H9 (cell line): ENCODE data around the gene CLRN1. TPM values are rescaled to one million over a fixed set of nuclear protein-coding genes. Genes with fewer than 3 reads are reported as not detected.

Experiments used
- DNase-seq: peaks from one replicate; pipeline ENCODE4 v3.0.0-alpha.2; 2017
- H2AFZ ChIP-seq: one replicate; pipeline ENCODE4 v1.6.1; 2013; ENCODE audit warnings: mild to moderate bottlenecking, low read length, control low read depth, moderate library complexity
- H2AK5ac ChIP-seq: 2 replicates; pipeline ENCODE4 v1.6.1; 2013; ENCODE audit warnings: low read length, control low read depth, mixed read lengths; ENCODE audit not compliant: insufficient read length
- H2BK120ac ChIP-seq: one replicate; pipeline ENCODE4 v1.6.1; 2013; ENCODE audit warnings: low read depth, mild to moderate bottlenecking, low read length, control low read depth, inconsistent platforms; ENCODE audit not compliant: poor library complexity, severe bottlenecking
- H2BK12ac ChIP-seq: 2 replicates; pipeline ENCODE4 v1.6.1; 2013; ENCODE audit warnings: low read length, control low read depth, mixed read lengths, low read depth; ENCODE audit not compliant: insufficient read length
- H2BK15ac ChIP-seq: 2 replicates; pipeline ENCODE4 v1.6.1; 2013; ENCODE audit warnings: low read depth, low read length, control low read depth
- H2BK20ac ChIP-seq: one replicate; pipeline ENCODE4 v1.6.1; 2013; ENCODE audit warnings: low read depth, mild to moderate bottlenecking, low read length, control low read depth, inconsistent platforms; ENCODE audit not compliant: poor library complexity, severe bottlenecking
- H2BK5ac ChIP-seq: 2 replicates; pipeline ENCODE4 v1.6.1; 2013; ENCODE audit warnings: low read length, control low read depth, mixed read lengths; ENCODE audit not compliant: insufficient read length
- H3K14ac ChIP-seq: 2 replicates; pipeline ENCODE4 v1.6.1; 2013; ENCODE audit warnings: low read length, control low read depth; ENCODE audit not compliant: insufficient read depth
- H3K18ac ChIP-seq: 2 replicates; pipeline ENCODE4 v1.6.1; 2013; ENCODE audit warnings: low read depth, mild to moderate bottlenecking, mixed read lengths, low read length, control low read depth; ENCODE audit not compliant: insufficient read length
- H3K23ac ChIP-seq: 2 replicates; pipeline ENCODE4 v1.6.1; 2013; ENCODE audit warnings: low read length, control low read depth, mixed read lengths, low read depth; ENCODE audit not compliant: insufficient read length
- H3K23me2 ChIP-seq: 2 replicates; pipeline ENCODE4 v1.6.1; 2013; ENCODE audit warnings: low read depth, mild to moderate bottlenecking, mixed read lengths, low read length, control low read depth; ENCODE audit not compliant: insufficient read length, poor library complexity, severe bottlenecking
- H3K27ac ChIP-seq: 2 replicates; pipeline ENCODE4 v1.5.1; 2013; ENCODE audit warnings: low read length, control low read depth, mixed read lengths, low read depth; ENCODE audit not compliant: insufficient read length
- H3K27me3 ChIP-seq: 2 replicates; pipeline ENCODE4 v1.6.1; 2013; ENCODE audit warnings: low read length, control low read depth, inconsistent platforms; ENCODE audit not compliant: insufficient read depth
- H3K4ac ChIP-seq: 2 replicates; pipeline ENCODE4 v1.6.1; 2013; ENCODE audit warnings: low read depth, mild to moderate bottlenecking, control low read depth, inconsistent platforms, low read length, moderate library complexity
- H3K4me1 ChIP-seq: 2 replicates; pipeline ENCODE4 v1.6.1; 2013; ENCODE audit warnings: low read length, control low read depth, inconsistent platforms; ENCODE audit not compliant: insufficient read depth
- H3K4me2 ChIP-seq: 2 replicates; pipeline ENCODE4 v1.6.1; 2013; ENCODE audit warnings: low read length, control low read depth, mixed read lengths; ENCODE audit not compliant: insufficient read length, insufficient read depth
- H3K56ac ChIP-seq: 2 replicates; pipeline ENCODE4 v1.6.1; 2013; ENCODE audit warnings: low read depth, mild to moderate bottlenecking, mixed read lengths, low read length, control low read depth; ENCODE audit not compliant: insufficient read length
- H3K79me1 ChIP-seq: 2 replicates; pipeline ENCODE4 v1.6.1; 2013; ENCODE audit warnings: low read depth, mild to moderate bottlenecking, moderate library complexity, low read length, control low read depth, inconsistent platforms; ENCODE audit not compliant: insufficient read depth, poor library complexity, severe bottlenecking
- H3K79me2 ChIP-seq: 2 replicates; pipeline ENCODE4 v1.6.1; 2013; ENCODE audit warnings: low read length, control low read depth, inconsistent platforms; ENCODE audit not compliant: insufficient read depth
- H3K9ac ChIP-seq: 2 replicates; pipeline ENCODE4 v1.6.1; 2013; ENCODE audit warnings: low read length, control low read depth, mixed read lengths; ENCODE audit not compliant: insufficient read length; ENCODE audit errors: extremely low read depth
- H3K9me3 ChIP-seq: one replicate; pipeline ENCODE4 v1.6.1; 2013; ENCODE audit warnings: low read depth, low read length, inconsistent platforms; ENCODE audit not compliant: control insufficient read depth
- H3T11ph ChIP-seq: one replicate; pipeline ENCODE4 v1.6.1; 2013; ENCODE audit warnings: mild to moderate bottlenecking, low read length, control low read depth, inconsistent platforms
- H4K20me1 ChIP-seq: one replicate; pipeline ENCODE4 v1.6.1; 2013; ENCODE audit not compliant: control insufficient read depth, insufficient read length, insufficient read depth
- H4K5ac ChIP-seq: 2 replicates; pipeline ENCODE4 v1.6.1; 2013; ENCODE audit warnings: low read depth, mild to moderate bottlenecking, mixed read lengths, low read length, control low read depth; ENCODE audit not compliant: insufficient read length
- H4K8ac ChIP-seq: replicated peaks from 2 replicates; pipeline ENCODE4 v1.6.1; 2013; ENCODE audit warnings: low read length, control low read depth, mixed read lengths, low read depth; ENCODE audit not compliant: insufficient read length
- H4K91ac ChIP-seq: 2 replicates; pipeline ENCODE4 v1.6.1; 2013; ENCODE audit warnings: low read depth, mild to moderate bottlenecking, moderate library complexity, mixed read lengths, low read length, control low read depth; ENCODE audit not compliant: insufficient read length
- H3K27ac Mint-ChIP-seq, 3 experiments: 2 replicates in 2 of 3; 3 replicates in 1 of 3; pipeline ENCODE4 v1.8.0; 2020 to 2021; ENCODE audit warnings: mixed read lengths in 3 of 3, mild to moderate bottlenecking in 1 of 3, moderate library complexity in 1 of 3
- H3K27me3 Mint-ChIP-seq: 2 replicates; pipeline ENCODE4 v1.8.0; 2021; ENCODE audit warnings: low read depth, mild to moderate bottlenecking, moderate library complexity, mixed read lengths
- H3K36me3 Mint-ChIP-seq, 3 experiments: 2 replicates in 2 of 3; 3 replicates in 1 of 3; pipeline ENCODE4 v1.8.0; 2020 to 2021; ENCODE audit warnings: low read depth in 3 of 3, mixed read lengths in 3 of 3; ENCODE audit not compliant: insufficient read depth in 1 of 3
- H3K4me1 Mint-ChIP-seq, 2 experiments: 2 replicates each; pipeline ENCODE4 v1.8.0; 2020; ENCODE audit warnings: mixed read lengths in 2 of 2
- H3K4me3 Mint-ChIP-seq, 2 experiments: 2 replicates in 1 of 2; 3 replicates in 1 of 2; pipeline ENCODE4 v1.8.0; 2020 to 2021; ENCODE audit warnings: mild to moderate bottlenecking in 2 of 2, mixed read lengths in 2 of 2, moderate library complexity in 1 of 2
- H3K9me3 Mint-ChIP-seq, 2 experiments: 2 replicates in 1 of 2; 3 replicates in 1 of 2; pipeline ENCODE4 v1.8.0; 2020; ENCODE audit warnings: mild to moderate bottlenecking in 2 of 2, mixed read lengths in 2 of 2, moderate library complexity in 1 of 2
- WGBS: extraction: QIAGEN DNeasy Blood & Tissue Kit; methylation state at CpG from one replicate; pipeline ENCODE4 v1.1.7; 2013; ENCODE audit warnings: missing lambda C conversion rate, low lambda C conversion rate, mixed read lengths; ENCODE audit not compliant: insufficient read length; ENCODE audit errors: extremely low coverage; 5-methylcytosine and 5-hydroxymethylcytosine counted together
- total RNA-seq: library from RNA; stranded (reverse); gene quantifications from 2 replicates; pipeline ENCODE4 v1.2.1, GENCODE V29; 2021
- TF ChIP-seq, protein P1 (sequence below): fragments of 200-600 bp; sonication (generic); conservative IDR thresholded peaks from 3 replicates; pipeline ENCODE4 v1.8.0; 2021; ENCODE audit warnings: antibody characterized with exemption, mild to moderate bottlenecking

CLRN1 gene
- total RNA-seq, 1 experiment from 2014 or later: not detected

DNA sequence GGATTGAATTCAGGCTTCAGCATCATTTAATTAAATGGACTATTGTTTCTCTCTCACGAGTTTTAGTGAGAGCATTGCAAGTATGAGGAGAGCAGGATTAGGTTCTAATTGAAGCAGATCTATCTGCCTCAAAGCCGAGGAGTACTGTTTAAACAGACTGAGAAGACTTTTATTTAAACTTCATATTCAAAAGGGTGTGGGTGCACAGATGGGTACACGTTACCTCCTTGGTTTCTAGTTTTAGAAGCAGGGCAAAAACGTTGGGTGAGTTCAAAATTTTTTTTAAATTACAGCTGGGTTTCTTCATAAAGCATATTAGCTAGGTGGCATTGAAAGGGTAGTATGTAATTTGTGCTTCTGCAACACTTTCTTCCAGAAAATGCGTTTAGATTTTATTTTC, 26.5 kb upstream of the CLRN1 start:
- Histone ChIP-seq H3K4me2 (no peak overlapping the region), H4K5ac (no peak overlapping the region), H3K14ac (no peak overlapping the region), H4K8ac (no peak overlapping the region), H3K56ac (no peak overlapping the region), H3K18ac (no peak overlapping the region), H4K20me1 (no peaks in the 10 kb centered on the region), H2BK5ac (no peak overlapping the region), H2BK15ac (no peak overlapping the region), H3K79me1 (no peaks in the 10 kb centered on the region), H2BK120ac (no peak overlapping the region), H3K4me1 (peaks cover 6% of the 10 kb centered on the region), H2AFZ (no peak overlapping the region), H3T11ph (no peak overlapping the region), H3K79me2 (no peaks in the 10 kb centered on the region), H3K4ac (no peak overlapping the region), H3K27me3 (no peaks in the 10 kb centered on the region), H3K23me2 (no peaks in the 10 kb centered on the region), H3K23ac (no peak overlapping the region), H2BK12ac (no peak overlapping the region), H3K9ac (no peak overlapping the region), H4K91ac (no peak overlapping the region), H2BK20ac (no peak overlapping the region), H2AK5ac (no peak overlapping the region), H3K9me3 (no peaks in the 10 kb centered on the region), H3K27ac (no peak overlapping the region)
- no peak for DNase-seq
- Mint-ChIP-seq H3K4me3 (no peak overlapping the region), H3K9me3 (peaks cover 0 to 4% of the 10 kb centered on the region in 2 experiments; a peak in 1 of 5 replicates), H3K27me3 (no peaks in the 10 kb centered on the region), H3K27ac (no peak overlapping the region), H3K4me1 (peaks cover 7 to 9% of the 10 kb centered on the region in 2 experiments), H3K36me3 (no peaks in the 10 kb centered on the region; a peak in 1 of 7 replicates)
- TF ChIP-seq, protein P1, sequence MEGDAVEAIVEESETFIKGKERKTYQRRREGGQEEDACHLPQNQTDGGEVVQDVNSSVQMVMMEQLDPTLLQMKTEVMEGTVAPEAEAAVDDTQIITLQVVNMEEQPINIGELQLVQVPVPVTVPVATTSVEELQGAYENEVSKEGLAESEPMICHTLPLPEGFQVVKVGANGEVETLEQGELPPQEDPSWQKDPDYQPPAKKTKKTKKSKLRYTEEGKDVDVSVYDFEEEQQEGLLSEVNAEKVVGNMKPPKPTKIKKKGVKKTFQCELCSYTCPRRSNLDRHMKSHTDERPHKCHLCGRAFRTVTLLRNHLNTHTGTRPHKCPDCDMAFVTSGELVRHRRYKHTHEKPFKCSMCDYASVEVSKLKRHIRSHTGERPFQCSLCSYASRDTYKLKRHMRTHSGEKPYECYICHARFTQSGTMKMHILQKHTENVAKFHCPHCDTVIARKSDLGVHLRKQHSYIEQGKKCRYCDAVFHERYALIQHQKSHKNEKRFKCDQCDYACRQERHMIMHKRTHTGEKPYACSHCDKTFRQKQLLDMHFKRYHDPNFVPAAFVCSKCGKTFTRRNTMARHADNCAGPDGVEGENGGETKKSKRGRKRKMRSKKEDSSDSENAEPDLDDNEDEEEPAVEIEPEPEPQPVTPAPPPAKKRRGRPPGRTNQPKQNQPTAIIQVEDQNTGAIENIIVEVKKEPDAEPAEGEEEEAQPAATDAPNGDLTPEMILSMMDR: no peak
- no CpG with 5 or more reads among the region's 5 CpGs for WGBS
